ENCODE measurements around the gene KRTAP5-8. TPM values are rescaled to one million over a fixed set of nuclear protein-coding genes. Genes with fewer than 3 reads are reported as not detected.
"Not testable (repeated sequence)": the region's sequence is repeated elsewhere in the genome, so short reads cannot be mapped to it uniquely, and the experiment has no call there.

Gene KRTAP5-8
- total and polyA plus RNA-seq, 2 donors (not counting 1 experiment from before 2014, with no cell fraction given) = not detected

- no peaks in the 10 kb centered on the region for H3K79me2 ChIP-seq (ENCODE audit: control insufficient read depth, insufficient read depth, low read length)
- H3K9me3 ChIP-seq (ENCODE audit: control insufficient read depth, insufficient read depth, low read depth, low read length) = no peaks in the 10 kb centered on the region
- no peaks in the 10 kb centered on the region for H3K4me1 ChIP-seq (ENCODE audit: control insufficient read depth, extremely low read depth, insufficient read depth, low read length)
- H3K27ac ChIP-seq (ENCODE audit: insufficient read depth, low read length) = no peak overlapping the region
- no peak for TF ChIP-seq EZH2 (IDR thresholded peaks at IDR 0.05; ENCODE audit: low read length, missing control alignments)
- TF ChIP-seq, protein P1, sequence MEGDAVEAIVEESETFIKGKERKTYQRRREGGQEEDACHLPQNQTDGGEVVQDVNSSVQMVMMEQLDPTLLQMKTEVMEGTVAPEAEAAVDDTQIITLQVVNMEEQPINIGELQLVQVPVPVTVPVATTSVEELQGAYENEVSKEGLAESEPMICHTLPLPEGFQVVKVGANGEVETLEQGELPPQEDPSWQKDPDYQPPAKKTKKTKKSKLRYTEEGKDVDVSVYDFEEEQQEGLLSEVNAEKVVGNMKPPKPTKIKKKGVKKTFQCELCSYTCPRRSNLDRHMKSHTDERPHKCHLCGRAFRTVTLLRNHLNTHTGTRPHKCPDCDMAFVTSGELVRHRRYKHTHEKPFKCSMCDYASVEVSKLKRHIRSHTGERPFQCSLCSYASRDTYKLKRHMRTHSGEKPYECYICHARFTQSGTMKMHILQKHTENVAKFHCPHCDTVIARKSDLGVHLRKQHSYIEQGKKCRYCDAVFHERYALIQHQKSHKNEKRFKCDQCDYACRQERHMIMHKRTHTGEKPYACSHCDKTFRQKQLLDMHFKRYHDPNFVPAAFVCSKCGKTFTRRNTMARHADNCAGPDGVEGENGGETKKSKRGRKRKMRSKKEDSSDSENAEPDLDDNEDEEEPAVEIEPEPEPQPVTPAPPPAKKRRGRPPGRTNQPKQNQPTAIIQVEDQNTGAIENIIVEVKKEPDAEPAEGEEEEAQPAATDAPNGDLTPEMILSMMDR (conservative IDR thresholded peaks at IDR 0.05 in 1 of 2, IDR thresholded peaks at IDR 0.05 in 1 of 2; ENCODE audit: low read depth in 1 of 2, low read length in 2 of 2) = no peak
- no peak overlapping the region for H3K9ac ChIP-seq (ENCODE audit: insufficient read depth, low read length)
- no peak overlapping the region for H2AFZ ChIP-seq (ENCODE audit: low read length)
- no peaks in the 10 kb centered on the region for H3K36me3 ChIP-seq (ENCODE audit: control insufficient read depth, insufficient read depth, low read length)
- H4K20me1 ChIP-seq (ENCODE audit: control insufficient read depth, extremely low read depth, insufficient read depth, low read length) = no peaks in the 10 kb centered on the region
- no peak for DNase-seq (ENCODE audit: low read depth in 2 of 2)
- H3K4me3 ChIP-seq (replicated peaks in 1 of 4; ENCODE audit: control extremely low read depth in 1 of 4, insufficient read depth in 1 of 4, low read depth in 3 of 4, low read length in 4 of 4) = no peak overlapping the region
- no peak overlapping the region for H3K4me2 ChIP-seq (ENCODE audit: extremely low read depth, insufficient read depth, low read length)
- H3K27me3 ChIP-seq (ENCODE audit: control insufficient read depth, insufficient read depth, low read length) = no peaks in the 10 kb centered on the region
Observed at GRCh38 chr11:71574418-71574817, 36.6 kb downstream of the KRTAP5-8 start.

GRCh38 chr11:71575723-71576424, 38.0 kb downstream of the KRTAP5-8 start:
- Histone ChIP-seq H3K36me3 (ENCODE audit: control insufficient read depth, insufficient read depth, low read length) (no peaks in the 10 kb centered on the region), H3K27me3 (ENCODE audit: control insufficient read depth, insufficient read depth, low read length) (no peaks in the 10 kb centered on the region), H4K20me1 (ENCODE audit: control insufficient read depth, extremely low read depth, insufficient read depth, low read length) (no peaks in the 10 kb centered on the region), H3K79me2 (ENCODE audit: control insufficient read depth, insufficient read depth, low read length) (no peaks in the 10 kb centered on the region), H3K4me2 (ENCODE audit: extremely low read depth, insufficient read depth, low read length) (no peak overlapping the region), H3K9me3 (ENCODE audit: control insufficient read depth, insufficient read depth, low read depth, low read length) (no peaks in the 10 kb centered on the region), H3K4me3 (replicated peaks in 1 of 4; ENCODE audit: control extremely low read depth in 1 of 4, insufficient read depth in 1 of 4, low read depth in 3 of 4, low read length in 4 of 4) (no peak overlapping the region), H3K4me1 (ENCODE audit: control insufficient read depth, extremely low read depth, insufficient read depth, low read length) (no peaks in the 10 kb centered on the region), H3K27ac (ENCODE audit: insufficient read depth, low read length) (no peak overlapping the region), H3K9ac (ENCODE audit: insufficient read depth, low read length) (no peak overlapping the region), H2AFZ (ENCODE audit: low read length) (no peak overlapping the region)
- DNase-seq (ENCODE audit: low read depth in 2 of 2) = no peak
- TF ChIP-seq EZH2 (IDR thresholded peaks at IDR 0.05; ENCODE audit: low read length, missing control alignments) = no peak
- TF ChIP-seq, protein P1 (conservative IDR thresholded peaks at IDR 0.05 in 1 of 2, IDR thresholded peaks at IDR 0.05 in 1 of 2; ENCODE audit: low read depth in 1 of 2, low read length in 2 of 2) = no peak

GRCh38 chr11:71576688-71577465, 39.1 kb downstream of the KRTAP5-8 start:
- not testable (repeated sequence) for H3K9ac ChIP-seq (ENCODE audit: insufficient read depth, low read length); H3K4me2 ChIP-seq (ENCODE audit: extremely low read depth, insufficient read depth, low read length); H3K27me3 ChIP-seq (ENCODE audit: control insufficient read depth, insufficient read depth, low read length); H3K36me3 ChIP-seq (ENCODE audit: control insufficient read depth, insufficient read depth, low read length); H3K27ac ChIP-seq (ENCODE audit: insufficient read depth, low read length); H3K9me3 ChIP-seq (ENCODE audit: control insufficient read depth, insufficient read depth, low read depth, low read length); H3K4me1 ChIP-seq (ENCODE audit: control insufficient read depth, extremely low read depth, insufficient read depth, low read length); H3K79me2 ChIP-seq (ENCODE audit: control insufficient read depth, insufficient read depth, low read length); DNase-seq (ENCODE audit: low read depth in 2 of 2); H3K4me3 ChIP-seq (replicated peaks in 1 of 4; ENCODE audit: control extremely low read depth in 1 of 4, insufficient read depth in 1 of 4, low read depth in 3 of 4, low read length in 4 of 4); H2AFZ ChIP-seq (ENCODE audit: low read length); H4K20me1 ChIP-seq (ENCODE audit: control insufficient read depth, extremely low read depth, insufficient read depth, low read length)

Data from fibroblast of lung (primary cell).